Stimulated activated naive CD8-positive, alpha-beta T cell treated with anti-CD3 and anti-CD28 coated beads, Interleukin-15, amount 100 ng/mL, for 72 hours (primary cell): ENCODE data around the gene NFIA.
"Not testable (repeated sequence)": the region's sequence is repeated elsewhere in the genome, so short reads cannot be mapped to it uniquely, and the experiment has no call there.

Experiments
- ATAC-seq: fragments of 150-1000 bp; cut with Tn5 transposase; 2 replicates; pipeline ENCODE4 v1.10.0; 2021; ENCODE audit warnings: mild to moderate bottlenecking, moderate library complexity
- DNase-seq, 2 donors: peaks; one replicate each; pipeline ENCODE4 v3.0.0; 2021 to 2022
- H3K27ac Mint-ChIP-seq, 2 donors: one replicate each; pipeline ENCODE4 v1.8.0; 2022; ENCODE audit warnings: mild to moderate bottlenecking in 2 of 2, mixed read lengths in 2 of 2, moderate library complexity in 2 of 2
- H3K27me3 Mint-ChIP-seq: one replicate; pipeline ENCODE4 v1.8.0; 2022; ENCODE audit warnings: mixed read lengths
- H3K4me1 Mint-ChIP-seq: one replicate; pipeline ENCODE4 v1.8.0; 2022; ENCODE audit warnings: mild to moderate bottlenecking, mixed read lengths
- H3K4me3 Mint-ChIP-seq, 2 donors: one replicate each; pipeline ENCODE4 v1.8.0; 2022; ENCODE audit warnings: mild to moderate bottlenecking in 2 of 2, mixed read lengths in 2 of 2, moderate library complexity in 1 of 2
- H3K9me3 Mint-ChIP-seq, 2 donors: one replicate each; pipeline ENCODE4 v1.8.0; 2022; ENCODE audit warnings: mixed read lengths in 2 of 2

NFIA gene

DNA sequence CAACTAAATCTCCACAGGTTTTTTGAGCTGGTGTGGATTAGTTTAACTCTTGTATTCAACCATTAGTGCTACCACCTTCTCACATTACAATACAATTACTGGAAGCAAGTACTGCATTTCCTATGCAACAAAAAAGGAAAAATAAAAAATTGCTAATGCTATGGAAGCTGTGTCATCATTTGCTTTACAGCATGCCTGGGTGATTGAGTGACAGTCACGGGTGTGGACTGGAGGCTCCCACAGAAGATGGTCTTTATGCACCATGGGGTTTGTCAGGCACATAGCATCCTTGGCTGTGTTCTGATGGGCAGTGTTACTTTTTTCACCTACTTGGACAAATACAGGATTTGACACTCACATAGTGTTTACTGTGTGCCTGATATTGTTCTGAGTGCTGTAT, 380.3 kb downstream of the NFIA start:
- Mint-ChIP-seq H3K4me3 (no peak overlapping the region), H3K27me3 (no peaks in the 10 kb centered on the region), H3K9me3 (no peaks in the 10 kb centered on the region), H3K4me1 (peaks cover 7% of the 10 kb centered on the region), H3K27ac (no peak overlapping the region)
- ATAC-seq, result no peak
- no peak for DNase-seq

DNA sequence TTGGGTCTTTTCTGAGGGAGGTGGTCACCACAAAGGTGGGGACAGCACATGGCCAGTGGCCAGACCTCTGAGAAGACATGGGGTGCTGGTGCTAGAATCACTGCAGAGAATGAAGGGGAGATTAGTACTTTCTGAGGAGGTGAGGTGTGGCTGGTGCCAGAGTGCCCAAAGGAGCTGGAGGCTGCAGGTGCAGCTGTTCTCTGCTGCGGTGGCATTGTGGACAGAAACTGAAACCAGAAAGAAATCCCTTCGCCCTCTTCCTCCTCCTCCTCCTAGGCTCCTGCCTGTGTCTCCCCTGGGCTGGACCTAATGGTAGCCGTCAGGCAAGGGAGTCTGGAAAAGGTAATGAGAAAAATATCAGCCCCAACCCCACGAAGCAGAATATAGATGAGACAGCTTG, 380.9 kb downstream of the NFIA start:
- Mint-ChIP-seq H3K4me3 (no peak overlapping the region), H3K9me3 (no peaks in the 10 kb centered on the region), H3K27me3 (no peaks in the 10 kb centered on the region), H3K27ac (peak overlapping the region; percentile 27 to 74), H3K4me1 (peaks cover 7% of the 10 kb centered on the region)
- no peak for ATAC-seq
- DNase-seq, result no peak

DNA sequence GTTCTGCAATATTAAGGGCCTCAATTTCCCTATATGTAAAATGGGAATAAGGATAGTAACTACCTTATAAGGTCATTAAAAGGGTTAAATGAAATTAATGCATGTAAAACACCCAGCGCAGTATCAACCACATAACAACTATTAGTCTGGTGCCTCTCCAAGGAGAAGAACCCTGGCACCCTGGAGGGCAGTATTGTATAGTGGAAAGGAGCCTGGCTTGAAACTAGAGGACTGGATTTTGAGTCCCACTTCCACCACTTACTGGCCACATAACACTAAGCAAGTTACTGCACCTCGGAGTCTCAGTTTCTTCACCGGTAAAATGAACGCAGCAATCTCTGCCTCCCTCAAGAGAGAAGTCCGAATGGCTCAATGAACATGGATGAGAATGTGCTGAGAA, 385.5 kb downstream of the NFIA start:
- H3K27me3 Mint-ChIP-seq, ATAC-seq, H3K9me3 Mint-ChIP-seq, DNase-seq, H3K27ac Mint-ChIP-seq, H3K4me3 Mint-ChIP-seq, H3K4me1 Mint-ChIP-seq: not testable (repeated sequence)

DNA sequence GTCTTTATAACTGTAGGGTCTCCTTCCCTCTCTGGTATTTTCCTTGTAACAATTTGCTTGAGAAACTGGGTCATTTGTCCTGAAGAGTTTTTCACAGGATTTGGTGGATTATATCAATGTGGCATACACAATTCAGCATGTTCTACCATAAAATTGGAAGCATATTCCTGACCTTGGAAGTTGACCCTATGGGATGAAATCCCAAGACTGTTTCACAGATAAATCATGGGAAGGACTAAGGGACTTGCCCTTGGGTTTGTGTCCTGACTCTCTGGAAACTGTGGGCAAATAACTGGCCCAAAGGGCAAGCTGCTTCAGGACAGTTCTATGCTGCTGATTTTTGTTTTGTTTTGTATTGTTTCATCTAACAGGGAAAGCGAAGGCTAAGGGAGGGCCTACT, 387.0 kb downstream of the NFIA start:
- H3K27me3 Mint-ChIP-seq, result peaks cover 9% of the 10 kb centered on the region
- no peaks in the 10 kb centered on the region for H3K9me3 Mint-ChIP-seq
- H3K4me3 Mint-ChIP-seq, result no peak overlapping the region
- no peaks in the 10 kb centered on the region for H3K4me1 Mint-ChIP-seq
- DNase-seq (no peak), ATAC-seq (no peak)
- H3K27ac Mint-ChIP-seq, result no peak overlapping the region

DNA sequence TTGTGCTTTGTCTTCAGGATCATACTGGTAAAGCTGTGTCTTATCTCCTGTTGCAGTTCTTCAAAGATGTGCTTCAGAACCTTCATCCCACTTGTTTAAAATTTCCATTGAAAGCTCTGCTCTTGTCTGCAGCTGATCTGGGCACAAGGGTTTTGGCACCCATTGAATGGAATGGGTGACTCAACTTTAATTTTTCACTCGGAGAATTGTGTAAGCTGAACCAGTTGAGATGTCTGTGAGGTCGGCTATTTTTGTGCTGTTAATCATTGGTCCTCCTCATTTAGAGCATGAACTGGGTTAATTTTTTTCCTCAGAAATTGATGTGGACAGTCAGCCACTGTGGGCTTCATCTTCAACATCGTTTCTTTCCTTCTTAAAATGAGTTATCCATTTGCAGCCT, 390.5 kb downstream of the NFIA start:
- Mint-ChIP-seq H3K27me3 (peaks cover 24% of the 10 kb centered on the region), H3K9me3 (no peaks in the 10 kb centered on the region), H3K27ac (peak overlapping the region in 1 of 2 donors; percentile 24), H3K4me3 (no peak overlapping the region), H3K4me1 (no peaks in the 10 kb centered on the region)
- no peak for ATAC-seq
- DNase-seq, result no peak

DNA sequence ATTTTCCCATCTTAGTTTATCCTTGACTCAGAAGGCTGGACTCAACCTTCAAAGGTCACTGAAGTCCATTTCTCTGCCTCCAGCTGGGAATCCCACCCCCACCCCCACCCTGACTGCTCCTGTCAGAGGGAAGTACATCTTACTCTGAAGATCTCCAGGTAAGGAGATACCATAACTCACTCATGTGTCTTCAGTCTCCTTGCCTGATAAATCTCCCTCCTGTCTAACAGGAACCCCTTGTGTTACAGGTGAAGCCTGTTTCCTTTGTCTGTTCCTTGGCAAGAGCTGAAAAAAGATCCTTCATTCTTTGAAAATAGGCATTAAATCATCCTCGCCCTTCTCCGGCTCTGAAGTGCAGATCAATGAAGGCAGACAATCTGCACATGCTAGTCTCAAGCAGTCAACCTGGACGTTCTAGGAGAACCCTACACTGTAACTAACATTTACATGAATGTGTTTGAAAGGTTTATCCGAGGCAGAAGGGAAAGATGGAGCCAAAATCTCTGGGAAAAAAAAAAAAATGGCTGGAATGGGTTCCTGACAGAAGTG, 392.0 kb downstream of the NFIA start:
- Mint-ChIP-seq H3K9me3 (no peaks in the 10 kb centered on the region), H3K4me3 (no peak overlapping the region), H3K27ac (no peak overlapping the region), H3K4me1 (no peaks in the 10 kb centered on the region), H3K27me3 (peaks cover 24% of the 10 kb centered on the region)
- ATAC-seq (no peak), DNase-seq (no peak)

DNA sequence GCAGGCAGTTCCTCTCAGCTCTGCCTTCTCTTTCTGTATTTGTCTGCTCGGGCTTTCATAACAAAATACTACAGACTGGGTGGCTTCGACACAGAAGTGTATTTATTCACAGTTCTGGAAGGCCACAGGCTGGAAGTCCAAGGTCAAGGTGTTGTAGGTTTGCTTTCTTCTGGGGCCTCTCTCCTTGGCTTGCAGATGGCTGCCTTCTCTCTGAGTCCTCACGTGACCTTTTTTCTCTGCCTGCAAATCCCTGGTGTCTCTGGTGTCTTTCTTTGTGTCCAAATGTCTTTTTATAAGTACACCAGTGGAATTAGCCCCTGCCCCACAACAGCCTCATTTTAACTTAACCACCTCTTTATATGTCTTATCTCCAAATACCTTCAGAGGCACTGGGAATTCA, 392.6 kb downstream of the NFIA start:
- H3K9me3 Mint-ChIP-seq, result no peaks in the 10 kb centered on the region
- no peak overlapping the region for H3K4me3 Mint-ChIP-seq
- DNase-seq (no peak), ATAC-seq (no peak)
- H3K4me1 Mint-ChIP-seq, result no peaks in the 10 kb centered on the region
- peaks cover 24% of the 10 kb centered on the region for H3K27me3 Mint-ChIP-seq
- H3K27ac Mint-ChIP-seq, result no peak overlapping the region

DNA sequence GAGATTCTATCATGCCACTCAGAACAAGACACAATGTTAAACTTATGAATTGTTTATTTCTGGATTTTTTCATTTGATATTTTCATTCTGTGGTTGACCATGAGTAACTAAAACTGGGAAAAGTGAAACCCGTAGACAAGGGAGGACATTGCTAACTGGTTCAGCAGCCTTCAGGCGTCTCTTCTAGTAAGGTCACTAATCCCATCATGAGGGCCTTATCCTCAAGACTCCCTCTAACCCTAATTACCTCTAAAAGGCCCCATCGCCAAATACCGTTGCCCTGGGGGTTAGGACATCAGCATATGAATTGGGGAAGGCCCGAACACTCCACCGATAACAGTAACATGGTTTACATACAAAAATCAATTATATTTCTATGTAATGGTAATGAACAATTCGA, 394.9 kb downstream of the NFIA start:
- ATAC-seq (no peak), DNase-seq (no peak)
- H3K27ac Mint-ChIP-seq, result no peak overlapping the region
- peaks cover 48% of the 10 kb centered on the region for H3K27me3 Mint-ChIP-seq
- no peak overlapping the region for H3K4me3 Mint-ChIP-seq
- H3K4me1 Mint-ChIP-seq, result peaks cover 4% of the 10 kb centered on the region
- no peaks in the 10 kb centered on the region for H3K9me3 Mint-ChIP-seq

DNA sequence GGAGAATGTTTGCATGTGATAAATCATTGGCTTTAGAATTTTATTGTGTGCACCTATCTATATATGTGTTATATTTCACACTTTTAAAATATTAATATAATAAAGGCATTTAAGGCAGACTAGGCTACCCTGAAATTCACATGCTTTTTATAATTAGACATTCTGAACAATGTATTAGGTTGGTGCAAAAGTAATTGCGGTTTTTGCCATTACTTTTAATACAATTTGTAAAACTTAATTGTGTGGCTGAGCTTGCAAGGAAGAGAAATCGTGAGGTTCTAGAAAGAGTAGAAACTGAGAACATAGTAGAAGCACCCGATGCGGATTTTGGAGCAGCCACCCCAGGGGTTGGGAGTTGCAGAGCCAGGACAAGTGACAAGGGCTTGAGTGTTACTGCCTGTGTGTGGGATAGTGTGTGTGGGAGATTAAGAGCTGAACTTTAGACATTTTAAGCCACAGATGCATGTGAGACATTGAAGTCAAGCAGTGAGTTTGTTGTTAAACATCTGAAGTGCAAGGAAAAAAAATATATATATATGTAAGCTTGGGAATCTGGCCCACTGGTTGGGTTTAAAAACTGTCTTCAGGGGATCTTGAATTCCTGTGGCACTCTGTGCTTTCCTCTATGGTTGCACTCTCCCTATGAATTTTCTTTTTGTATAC, 398.0 kb downstream of the NFIA start:
- Mint-ChIP-seq H3K27me3 (peaks cover 36% of the 10 kb centered on the region), H3K4me3 (no peak overlapping the region), H3K27ac (no peak overlapping the region), H3K4me1 (peaks cover 4% of the 10 kb centered on the region), H3K9me3 (no peaks in the 10 kb centered on the region)
- no peak for DNase-seq
- ATAC-seq, result no peak

DNA sequence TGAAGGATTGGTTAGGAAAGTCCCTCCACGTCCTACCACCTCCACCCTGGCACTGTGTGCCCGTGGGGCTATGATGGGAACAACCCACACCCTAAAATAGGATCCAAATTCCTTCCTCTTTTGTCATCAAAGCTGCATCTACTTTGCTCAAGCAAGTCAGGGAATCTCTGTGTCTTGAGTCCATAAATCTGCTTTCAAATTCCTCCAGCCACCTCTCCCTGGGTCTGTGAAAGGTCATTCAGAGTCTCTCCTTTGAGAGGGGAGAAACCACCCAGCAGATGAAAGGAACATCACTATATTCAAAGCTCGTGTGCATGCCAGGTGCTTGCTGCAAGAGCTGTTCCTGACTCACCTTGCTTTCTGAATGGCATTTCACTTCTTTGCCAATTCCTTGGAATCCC, 399.0 kb downstream of the NFIA start:
- Mint-ChIP-seq H3K4me1 (peaks cover 4% of the 10 kb centered on the region), H3K27ac (no peak overlapping the region), H3K9me3 (no peaks in the 10 kb centered on the region), H3K27me3 (peaks cover 32% of the 10 kb centered on the region), H3K4me3 (no peak overlapping the region)
- no peak for ATAC-seq
- DNase-seq, result no peak

DNA sequence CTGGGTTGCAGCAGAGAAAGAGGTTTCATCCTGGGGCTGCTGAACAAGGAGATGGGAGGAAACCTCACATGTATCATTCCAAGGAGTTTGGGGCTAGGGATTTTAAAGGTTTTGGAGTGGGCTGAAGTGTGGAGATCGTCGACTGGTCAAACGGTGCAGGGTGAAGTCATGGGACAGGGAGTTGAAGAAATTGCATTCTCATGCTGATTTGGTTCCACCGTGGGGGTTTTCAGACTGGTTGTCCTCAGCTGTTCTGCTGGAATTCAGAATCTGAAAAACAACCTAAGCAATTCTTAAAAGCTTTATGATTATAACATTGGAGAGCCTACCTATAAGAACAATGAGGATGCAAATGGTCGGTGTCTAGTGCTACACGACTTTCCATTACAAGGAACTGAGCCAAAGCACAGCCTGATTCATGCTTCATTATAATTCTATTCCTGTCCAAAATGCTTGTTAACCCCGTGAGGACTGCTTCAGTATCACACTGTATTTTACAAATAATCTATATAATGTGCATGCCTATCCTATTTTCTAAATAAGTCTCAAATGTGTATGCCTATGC, 399.9 kb downstream of the NFIA start:
- DNase-seq, result no peak
- no peak overlapping the region for H3K27ac Mint-ChIP-seq
- no peak overlapping the region for H3K4me3 Mint-ChIP-seq
- ATAC-seq, result no peak
- H3K4me1 Mint-ChIP-seq, result peaks cover 4% of the 10 kb centered on the region
- no peaks in the 10 kb centered on the region for H3K9me3 Mint-ChIP-seq
- peaks cover 32% of the 10 kb centered on the region for H3K27me3 Mint-ChIP-seq

DNA sequence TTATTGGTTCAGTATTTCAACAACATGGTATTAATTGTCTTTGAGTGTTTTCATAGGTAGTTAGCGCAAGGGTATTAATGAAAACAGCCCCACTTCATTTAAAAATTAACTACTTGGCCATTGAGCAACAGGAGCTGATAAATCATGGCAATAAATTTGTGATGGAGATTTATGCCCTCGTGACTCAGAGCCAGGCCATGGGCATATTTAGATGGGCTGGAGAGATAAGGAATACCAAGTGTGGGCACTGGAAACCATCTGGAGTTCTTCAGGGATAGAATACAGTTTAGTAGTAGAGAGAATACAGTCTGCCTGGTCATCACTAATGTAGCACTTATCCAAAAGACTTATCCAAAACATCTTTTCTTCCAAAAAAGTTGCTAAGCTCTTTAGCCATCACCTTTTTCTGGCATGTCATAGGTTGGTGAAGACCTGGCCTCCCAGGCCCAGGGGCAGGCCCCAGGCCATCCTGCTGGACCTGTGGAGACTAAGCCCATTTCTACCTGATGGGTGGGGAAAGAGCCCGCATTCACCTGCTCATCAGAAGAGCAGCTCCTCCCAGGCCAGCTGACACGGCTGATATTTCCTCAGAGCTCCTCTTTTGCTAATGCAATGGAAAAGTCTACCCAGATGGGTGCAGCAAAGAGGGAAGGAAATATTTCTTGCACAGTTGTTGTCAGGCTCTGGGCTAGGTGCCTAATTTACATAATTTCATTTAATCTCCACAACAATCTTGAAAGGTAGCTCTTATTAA, 404.6 kb downstream of the NFIA start:
- no peak overlapping the region for H3K27ac Mint-ChIP-seq
- H3K9me3 Mint-ChIP-seq, result no peaks in the 10 kb centered on the region
- no peak overlapping the region for H3K4me3 Mint-ChIP-seq
- H3K4me1 Mint-ChIP-seq, result no peaks in the 10 kb centered on the region
- no peak for DNase-seq
- H3K27me3 Mint-ChIP-seq, result peaks cover 12% of the 10 kb centered on the region
- no peak for ATAC-seq

DNA sequence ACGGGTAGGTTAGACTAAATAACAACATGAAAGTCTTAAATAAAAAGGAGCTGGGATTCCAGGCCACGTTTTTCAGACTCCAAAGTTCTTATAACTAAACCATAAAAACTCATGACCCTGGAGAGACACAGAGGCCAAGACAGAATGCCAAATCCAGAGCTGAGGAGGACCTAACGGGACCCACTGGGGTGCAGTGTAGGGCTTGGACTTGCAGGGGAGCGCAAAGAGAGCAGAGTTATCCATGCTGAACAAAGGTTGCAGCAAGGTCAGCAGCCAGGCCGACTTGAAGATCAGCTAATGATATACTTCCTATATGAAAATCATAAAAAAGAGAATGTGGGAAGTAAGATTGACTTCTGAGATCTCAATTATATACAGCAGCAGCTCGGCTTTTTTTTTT, 405.4 kb downstream of the NFIA start:
- no peak for ATAC-seq
- DNase-seq, result no peak
- Mint-ChIP-seq H3K27ac (no peak overlapping the region), H3K4me3 (no peak overlapping the region), H3K27me3 (peaks cover 7% of the 10 kb centered on the region), H3K9me3 (no peaks in the 10 kb centered on the region), H3K4me1 (no peaks in the 10 kb centered on the region)

DNA sequence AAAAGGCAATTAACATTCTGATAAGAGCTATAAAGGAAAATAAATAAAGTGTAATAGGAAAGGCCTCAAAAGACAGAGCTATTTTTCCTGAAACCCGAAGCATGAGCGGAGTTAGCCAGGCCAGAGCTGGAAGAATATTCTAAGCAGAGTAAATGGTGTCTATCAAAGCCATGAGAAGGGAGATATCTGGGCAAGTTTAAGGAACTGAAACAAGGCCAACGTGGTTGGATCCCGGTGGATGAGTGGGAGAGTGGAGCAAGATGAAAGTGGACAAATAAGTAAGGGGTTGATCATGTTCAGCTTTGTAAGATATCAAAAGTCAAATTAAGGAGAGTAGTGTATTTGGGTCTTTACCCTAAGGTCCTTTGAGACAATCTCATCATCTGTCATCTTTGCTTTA, 408.6 kb downstream of the NFIA start:
- Mint-ChIP-seq H3K4me1 (no peaks in the 10 kb centered on the region), H3K27ac (no peak overlapping the region)

DNA sequence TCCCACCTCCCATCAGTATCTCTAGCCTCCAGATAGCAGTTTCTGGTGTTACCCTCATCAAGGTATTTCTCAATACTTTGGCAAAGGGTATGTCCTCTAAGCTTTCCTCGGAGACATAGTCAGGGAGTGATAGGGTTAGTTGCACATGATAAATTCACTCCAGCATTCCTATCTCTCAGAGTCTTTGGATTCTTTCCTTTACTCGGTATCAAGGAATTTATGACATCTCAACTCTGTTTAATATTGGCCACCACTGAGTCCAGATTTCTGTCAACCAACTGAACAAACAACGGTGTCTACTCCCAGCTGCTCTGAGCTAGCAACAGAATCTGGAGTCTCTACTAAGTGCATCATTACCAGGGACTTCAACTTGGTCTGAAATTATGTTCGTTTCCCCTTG, 409.1 kb downstream of the NFIA start:
- Mint-ChIP-seq H3K27ac (no peak overlapping the region), H3K4me3 (no peak overlapping the region), H3K4me1 (no peaks in the 10 kb centered on the region), H3K27me3 (no peaks in the 10 kb centered on the region), H3K9me3 (no peaks in the 10 kb centered on the region)
- ATAC-seq, result no peak
- no peak for DNase-seq

More for the DNA sequence above, 408.6 kb downstream of the NFIA start:
- ATAC-seq (no peak), DNase-seq (no peak)
- H3K9me3 Mint-ChIP-seq, result no peaks in the 10 kb centered on the region
- H3K27me3 Mint-ChIP-seq, result no peaks in the 10 kb centered on the region
- H3K4me3 Mint-ChIP-seq, result no peak overlapping the region

DNA sequence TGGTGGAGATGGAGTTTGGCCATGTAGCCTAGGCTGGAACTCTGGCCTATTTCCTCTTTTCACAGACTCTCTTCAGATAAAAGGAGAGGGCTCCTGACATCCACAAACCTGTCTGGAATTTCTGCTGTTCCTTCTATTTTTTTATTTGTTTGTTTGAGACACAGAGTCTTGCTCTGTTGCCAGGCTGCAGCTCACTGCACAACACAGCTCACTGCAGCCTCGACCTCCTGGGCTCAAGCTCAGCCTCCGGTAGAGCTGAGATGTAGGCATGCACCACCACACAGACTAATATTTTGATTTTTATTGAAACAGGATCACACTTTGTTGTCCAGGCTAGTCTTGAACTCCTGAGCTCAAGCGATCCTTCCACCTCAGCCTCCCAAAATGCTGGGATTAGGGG, 411.6 kb downstream of the NFIA start:
- ATAC-seq, result no peak
- DNase-seq, result no peak
- no peaks in the 10 kb centered on the region for H3K27me3 Mint-ChIP-seq
- H3K9me3 Mint-ChIP-seq, result no peaks in the 10 kb centered on the region
- H3K4me1 Mint-ChIP-seq, result no peaks in the 10 kb centered on the region
- H3K4me3 Mint-ChIP-seq, result no peak overlapping the region
- H3K27ac Mint-ChIP-seq, result no peak overlapping the region
